RPMI8226 (cell line): ENCODE results near the gene LAMB4.

Experiments
- DNase-seq: peaks from one replicate; pipeline ENCODE4 v3.0.0-alpha.2; 2015

Gene LAMB4

GRCh38 chr7:107989618-107990373 is 140.4 kb downstream of the LAMB4 start:
- no peak for DNase-seq

GRCh38 chr7:107982918-107983389 is 147.2 kb downstream of the LAMB4 start:
- no peak for DNase-seq

GRCh38 chr7:107982042-107982840 is 147.9 kb downstream of the LAMB4 start:
- no peak for DNase-seq

GRCh38 chr7:107981466-107981865 is 148.7 kb downstream of the LAMB4 start:
- no peak for DNase-seq

- peak; percentile 36 for DNase-seq
Observed at GRCh38 chr7:107980671-107981190, 149.4 kb downstream of the LAMB4 start.

- no peak for DNase-seq
Observed at GRCh38 chr7:107980171-107980570, 150.0 kb downstream of the LAMB4 start.

- no peak for DNase-seq
Observed at GRCh38 chr7:107978815-107979408, 151.2 kb downstream of the LAMB4 start.

- DNase-seq, result no peak
Observed at GRCh38 chr7:107977048-107977447, 153.1 kb downstream of the LAMB4 start.

GRCh38 chr7:107976620-107977019 is 153.5 kb downstream of the LAMB4 start:
- DNase-seq, result no peak

GRCh38 chr7:107975394-107976013 is 154.7 kb downstream of the LAMB4 start:
- DNase-seq, result no peak

GRCh38 chr7:107973861-107974260 is 156.3 kb downstream of the LAMB4 start:
- no peak for DNase-seq
